HCT116 (cell line): Measurements from ENCODE around the gene ZHX3. TPM values are rescaled to one million over a fixed set of nuclear protein-coding genes. Genes with fewer than 3 reads are reported as not detected.

Experiments
- ATAC-seq: fragments of 200-7000 bp; cut with Tn5 transposase; 2 replicates; pipeline ENCODE4 v1.9.1; 2020; ENCODE audit warnings: mild to moderate bottlenecking, moderate library complexity
- BruUV-seq: library from RNA; stranded (reverse); fragments of 400-500 nt; replicated peaks from 2 replicates; lab custom pipeline; 2021; lab: Mats Ljungman, UMichigan
- CTCF ChIA-PET: fragments of 300-600 bp; sonication (Branson Sonifier 250); formaldehyde crosslinking; loops from one replicate; lab custom pipeline; 2021; ENCODE audit warnings: antibody characterized with exemption; lab: Charles Lee
- POLR2A ChIA-PET: fragments of 300-600, 350-600 bp; sonication (Branson Sonifier 250); formaldehyde crosslinking; loops from one replicate; lab custom pipeline; 2021; ENCODE audit warnings: antibody characterized with exemption; lab: Charles Lee
- RAD21 ChIA-PET, 2 experiments: fragments of 300-600 bp; sonication (Branson Sonifier 250); formaldehyde crosslinking; loops; one replicate each; lab custom pipeline; 2023; ENCODE audit warnings: low total read pairs in 2 of 2; ENCODE audit not compliant: uncharacterized antibody in 2 of 2, unreplicated experiment in 2 of 2, low non-redundant PET in 1 of 2; lab: Charles Lee
- DNase-seq: peaks from one replicate; pipeline ENCODE4 v3.0.0-alpha.2; 2010; ENCODE audit warnings: low read depth, low spot score
- H2AFZ ChIP-seq: fragments of 200-600 bp; shearing (Covaris generic), sonication (generic); 2 replicates; pipeline ENCODE4 v1.6.1; 2017; ENCODE audit warnings: low read depth, mixed run types, mixed read lengths, antibody characterized with exemption, low read length; ENCODE audit not compliant: poor library complexity, severe bottlenecking
- H3K27ac ChIP-seq: 2 replicates; pipeline ENCODE4 v1.5.1; 2012; ENCODE audit warnings: low read depth, low read length
- H3K27me3 ChIP-seq: fragments of 200-600 bp; sonication (generic); 2 replicates; pipeline ENCODE4 v1.6.1; 2016; ENCODE audit warnings: mixed run types, low read length, mixed read lengths; ENCODE audit not compliant: insufficient read depth
- H3K36me3 ChIP-seq, 2 experiments: fragments of 200-500 bp in 1 of 2; fragments of 200-600 bp in 1 of 2; sonication (Bioruptor generic) in 1 of 2; sonication (generic) in 1 of 2; 2 replicates each; pipeline versions ENCODE4 v1.5.1 to v1.6.1; 2014 to 2016; ENCODE audit warnings: low read length in 2 of 2, inconsistent platforms in 1 of 2, mixed read lengths in 1 of 2, mixed run types in 1 of 2; ENCODE audit not compliant: insufficient read depth in 2 of 2, control insufficient read depth in 1 of 2
- H3K4me1 ChIP-seq, 2 experiments: fragments of 200-600 bp in 1 of 2; sonication (generic) in 1 of 2; 2 replicates each; pipeline versions ENCODE4 v1.5.1 to v1.6.1; 2012 to 2017; ENCODE audit warnings: low read length in 2 of 2, inconsistent platforms in 1 of 2, mild to moderate bottlenecking in 1 of 2, mixed read lengths in 1 of 2, mixed run types in 1 of 2, moderate library complexity in 1 of 2; ENCODE audit not compliant: insufficient read depth in 2 of 2, control insufficient read depth in 1 of 2
- H3K4me2 ChIP-seq: fragments of 200-600 bp; sonication (generic); 2 replicates; pipeline ENCODE4 v1.6.1; 2017; ENCODE audit warnings: mixed run types, low read length, mixed read lengths
- H3K4me3 ChIP-seq, 2 experiments: fragments of 200-600 bp in 1 of 2; sonication (generic) in 1 of 2; replicated peaks in 1 of 2; 2 replicates each; pipeline ENCODE4 v1.5.1; 2011 to 2016; ENCODE audit warnings: low read length in 2 of 2, control low read depth in 1 of 2, low read depth in 1 of 2, mild to moderate bottlenecking in 1 of 2, mixed read lengths in 1 of 2, mixed run types in 1 of 2
- H3K79me2 ChIP-seq: fragments of 200-600 bp; sonication (generic); 2 replicates; pipeline ENCODE4 v1.6.1; 2017; ENCODE audit warnings: mild to moderate bottlenecking, mixed run types, low read length, moderate library complexity, mixed read lengths; ENCODE audit not compliant: insufficient read depth
- H3K9ac ChIP-seq: fragments of 200-600 bp; sonication (generic); 2 replicates; pipeline ENCODE4 v1.6.1; 2016; ENCODE audit warnings: low read length, mixed read lengths
- H3K9me2 ChIP-seq: fragments of 200-600 bp; sonication (generic), shearing (Covaris generic); 2 replicates; pipeline ENCODE4 v1.6.1; 2017; ENCODE audit warnings: mixed run types, mild to moderate bottlenecking, moderate library complexity; ENCODE audit not compliant: insufficient read depth
- H3K9me3 ChIP-seq, 2 experiments: fragments of 200-500 bp in 1 of 2; fragments of 200-600 bp in 1 of 2; sonication (Bioruptor generic) in 1 of 2; sonication (generic) in 1 of 2; 2 replicates each; pipeline ENCODE4 v1.6.1; 2014 to 2017; ENCODE audit warnings: low read length in 2 of 2, mixed read lengths in 2 of 2, inconsistent platforms in 1 of 2, low read depth in 1 of 2, mild to moderate bottlenecking in 1 of 2, mixed run types in 1 of 2, moderate library complexity in 1 of 2; ENCODE audit not compliant: control insufficient read depth in 1 of 2, insufficient read depth in 1 of 2
- H4K20me1 ChIP-seq: fragments of 200-600 bp; sonication (generic), shearing (Covaris generic); 2 replicates; pipeline ENCODE4 v1.6.1; 2017; ENCODE audit warnings: mixed run types, mild to moderate bottlenecking, moderate library complexity; ENCODE audit not compliant: insufficient read depth
- CEBPB ChIP-seq: IDR thresholded peaks from 2 replicates; pipeline ENCODE4 v1.6.1; 2012; ENCODE audit warnings: low read depth
- EZH2 ChIP-seq: fragments of 200-600 bp; sonication (generic); IDR thresholded peaks from 2 replicates; pipeline ENCODE4 v1.6.1; 2017; ENCODE audit warnings: antibody characterized with exemption, mixed run types
- EZH2phosphoT487 ChIP-seq: fragments of 200-600 bp; IDR thresholded peaks from 2 replicates; pipeline ENCODE4 v1.6.1; 2018; ENCODE audit warnings: antibody characterized with exemption, borderline replicate concordance
- FOSL1 ChIP-seq: IDR thresholded peaks from 2 replicates; pipeline ENCODE4 v1.6.1; 2012; ENCODE audit warnings: low read depth
- JUND ChIP-seq: IDR thresholded peaks from 2 replicates; pipeline ENCODE4 v1.6.1; 2012
- POLR2A ChIP-seq: IDR thresholded peaks from 2 replicates; pipeline ENCODE4 v1.7.0; 2011; ENCODE audit warnings: borderline replicate concordance; ENCODE audit not compliant: insufficient read depth, insufficient read length; ENCODE audit errors: extremely low read depth
- SIN3A ChIP-seq: IDR thresholded peaks from 2 replicates; pipeline ENCODE4 v1.6.1; 2012; ENCODE audit warnings: low read depth
- SP1 ChIP-seq: IDR thresholded peaks from 2 replicates; pipeline ENCODE4 v1.6.1; 2012; ENCODE audit warnings: low read depth
- YY1 ChIP-seq: IDR thresholded peaks from 2 replicates; pipeline ENCODE4 v1.6.1; 2011; ENCODE audit warnings: low read length, low read depth, moderate library complexity, mild to moderate bottlenecking; ENCODE audit not compliant: insufficient replicate concordance; ENCODE audit errors: extremely low read depth
- ZNF274 ChIP-seq: fragments of 200-500 bp; sonication (Bioruptor generic); IDR thresholded peaks from 2 replicates; pipeline ENCODE4 v1.6.1; 2014; ENCODE audit warnings: mild to moderate bottlenecking, low read depth, low read length, inconsistent platforms
- intact Hi-C: fragments of 100-400 bp; cut with micrococcal nuclease; formaldehyde crosslinking; loops from 2 replicates; pipeline ENCODE4 v1.10.0; 2022
- total RNA-seq: library from RNA; stranded (reverse); gene quantifications from one replicate; pipeline ENCODE4 v1.2.1, GENCODE V29; 2021; ENCODE audit not compliant: unreplicated experiment
- TF ChIP-seq, protein P1 (sequence below), 3 experiments: fragments of 200-600 bp in 1 of 3; sonication (generic) in 1 of 3; IDR thresholded peaks in 2 of 3; conservative IDR thresholded peaks in 1 of 3; 2 replicates each; pipeline ENCODE4 v1.5.1; 2012 to 2017; ENCODE audit warnings: low read depth in 2 of 3, low read length in 2 of 3, antibody characterized with exemption in 1 of 3, borderline replicate concordance in 1 of 3, control low read depth in 1 of 3, mild to moderate bottlenecking in 1 of 3, mixed read lengths in 1 of 3, mixed run types in 1 of 3, moderate library complexity in 1 of 3; ENCODE audit not compliant: insufficient read depth in 1 of 3
- TF ChIP-seq, protein P2 (sequence below): IDR thresholded peaks from 2 replicates; pipeline ENCODE4 v1.6.1; 2012

ZHX3 gene
- total RNA-seq, 1 experiment from 2014 or later = 13.3 TPM

DNA sequence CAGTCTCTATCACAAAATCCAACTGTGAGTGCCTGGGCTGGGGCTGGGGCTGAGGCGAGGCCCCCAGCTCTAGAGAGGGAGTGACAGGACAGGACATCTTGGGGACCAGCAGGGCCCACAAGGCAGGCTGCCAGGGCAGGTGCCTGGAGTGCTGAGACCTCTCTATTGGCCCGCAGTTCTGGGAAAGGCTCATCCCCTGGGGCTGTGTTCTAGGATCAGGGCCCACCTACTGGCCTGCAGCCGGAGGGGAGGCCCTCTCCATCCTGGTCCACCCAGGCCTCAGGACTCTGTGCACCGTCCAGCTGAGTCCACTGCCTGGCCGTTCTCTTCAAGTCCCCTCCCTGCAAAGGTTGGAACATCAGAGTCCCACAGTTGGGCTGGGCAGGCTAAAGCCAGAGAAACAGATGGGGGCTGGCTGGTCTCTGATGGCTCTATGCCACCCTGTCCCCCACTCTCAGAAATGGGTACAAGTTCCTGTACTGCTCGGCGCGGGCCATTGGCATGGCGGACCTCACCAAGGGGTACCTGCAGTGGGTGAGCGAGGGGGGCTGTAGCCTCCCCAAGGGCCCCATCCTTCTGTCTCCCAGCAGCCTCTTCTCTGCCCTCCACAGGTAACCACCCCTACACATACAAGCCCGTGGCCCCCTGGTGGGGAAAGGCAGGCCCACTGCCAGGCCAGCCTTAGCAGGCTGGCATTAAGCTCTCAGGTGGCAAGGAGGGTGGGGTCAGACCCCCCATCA is 40.1 kb upstream of the ZHX3 start:
- H3K4me3 ChIP-seq = no peak overlapping the region
- no peak overlapping the region for H2AFZ ChIP-seq
- BruUV-seq = no TSS peak
- H3K9ac ChIP-seq = no peak overlapping the region
- ATAC-seq (peak; percentile 49), DNase-seq (no peak)
- no peaks in the 10 kb centered on the region for H3K9me3 ChIP-seq
- H3K4me2 ChIP-seq = no peak overlapping the region
- no peak overlapping the region for H3K27ac ChIP-seq
- H3K4me1 ChIP-seq = no peaks in the 10 kb centered on the region
- ChIA-PET RAD21 (no interaction called here), CTCF (no interaction called here), POLR2A (no interaction called here)
- H3K27me3 ChIP-seq = no peaks in the 10 kb centered on the region
- H3K79me2 ChIP-seq = no peaks in the 10 kb centered on the region
- intact Hi-C loops = no loop called here
- H4K20me1 ChIP-seq = no peaks in the 10 kb centered on the region
- TF ChIP-seq ZNF274 = no peak
- TF ChIP-seq, protein P1, sequence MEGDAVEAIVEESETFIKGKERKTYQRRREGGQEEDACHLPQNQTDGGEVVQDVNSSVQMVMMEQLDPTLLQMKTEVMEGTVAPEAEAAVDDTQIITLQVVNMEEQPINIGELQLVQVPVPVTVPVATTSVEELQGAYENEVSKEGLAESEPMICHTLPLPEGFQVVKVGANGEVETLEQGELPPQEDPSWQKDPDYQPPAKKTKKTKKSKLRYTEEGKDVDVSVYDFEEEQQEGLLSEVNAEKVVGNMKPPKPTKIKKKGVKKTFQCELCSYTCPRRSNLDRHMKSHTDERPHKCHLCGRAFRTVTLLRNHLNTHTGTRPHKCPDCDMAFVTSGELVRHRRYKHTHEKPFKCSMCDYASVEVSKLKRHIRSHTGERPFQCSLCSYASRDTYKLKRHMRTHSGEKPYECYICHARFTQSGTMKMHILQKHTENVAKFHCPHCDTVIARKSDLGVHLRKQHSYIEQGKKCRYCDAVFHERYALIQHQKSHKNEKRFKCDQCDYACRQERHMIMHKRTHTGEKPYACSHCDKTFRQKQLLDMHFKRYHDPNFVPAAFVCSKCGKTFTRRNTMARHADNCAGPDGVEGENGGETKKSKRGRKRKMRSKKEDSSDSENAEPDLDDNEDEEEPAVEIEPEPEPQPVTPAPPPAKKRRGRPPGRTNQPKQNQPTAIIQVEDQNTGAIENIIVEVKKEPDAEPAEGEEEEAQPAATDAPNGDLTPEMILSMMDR (IDR thresholded peaks at IDR 0.05 in 2 of 3, conservative IDR thresholded peaks at IDR 0.05 in 1 of 3; ENCODE audit: borderline replicate concordance in 1 of 3, insufficient read depth in 1 of 3, low read depth in 2 of 3, low read length in 2 of 3) = 0 out of 6 replicates have a peak, but pooled peaks of 1 of the 3 experiments have one; percentile 25
- no peak for TF ChIP-seq YY1
- no peak for TF ChIP-seq EZH2phosphoT487
- TF ChIP-seq POLR2A = no peak
- no peak for TF ChIP-seq FOSL1
- H3K9me2 ChIP-seq = no peaks in the 10 kb centered on the region
- 0 out of 4 replicates have a peak, but pooled peaks cover 0 to 3% of the 10 kb centered on the region in 2 experiments for H3K36me3 ChIP-seq

DNA sequence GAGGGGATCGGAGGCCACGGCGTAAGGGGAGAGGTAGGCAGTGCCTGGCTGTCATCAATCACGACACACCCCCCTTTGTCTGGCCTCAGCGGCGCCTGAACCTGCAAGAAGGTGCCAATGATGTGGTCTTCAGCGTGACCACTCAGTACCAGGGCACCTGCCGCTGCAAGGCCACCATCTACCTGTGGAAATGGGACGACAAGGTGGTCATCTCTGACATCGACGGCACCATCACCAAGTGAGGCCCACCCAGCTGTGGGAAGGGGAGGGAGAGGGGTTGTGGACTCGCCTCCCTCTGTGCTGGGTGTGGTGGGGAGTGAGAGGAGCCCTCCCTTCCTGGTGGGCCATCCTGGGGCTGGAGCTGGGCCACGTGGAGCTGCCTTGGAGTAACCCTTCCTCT is 39.4 kb upstream of the ZHX3 start:
- Histone ChIP-seq H3K9me2 (no peaks in the 10 kb centered on the region), H2AFZ (no peak overlapping the region), H3K4me1 (no peaks in the 10 kb centered on the region), H3K4me2 (no peak overlapping the region), H3K9me3 (no peaks in the 10 kb centered on the region), H4K20me1 (no peaks in the 10 kb centered on the region), H3K27ac (no peak overlapping the region), H3K79me2 (no peaks in the 10 kb centered on the region), H3K27me3 (no peaks in the 10 kb centered on the region), H3K4me3 (no peak overlapping the region), H3K9ac (no peak overlapping the region), H3K36me3 (0 out of 4 replicates have a peak, but pooled peaks cover 0 to 3% of the 10 kb centered on the region in 2 experiments)
- ATAC-seq (no peak), DNase-seq (no peak)
- intact Hi-C loops = no loop called here
- TF ChIP-seq EZH2phosphoT487 (no peak), SP1 (no peak), SIN3A (no peak), CEBPB (no peak), JUND (no peak), EZH2 (no peak), ZNF274 (no peak)
- TF ChIP-seq, protein P1 (IDR thresholded peaks at IDR 0.05 in 2 of 3, conservative IDR thresholded peaks at IDR 0.05 in 1 of 3; ENCODE audit: borderline replicate concordance in 1 of 3, insufficient read depth in 1 of 3, low read depth in 2 of 3, low read length in 2 of 3) = no peak
- TF ChIP-seq, protein P2, sequence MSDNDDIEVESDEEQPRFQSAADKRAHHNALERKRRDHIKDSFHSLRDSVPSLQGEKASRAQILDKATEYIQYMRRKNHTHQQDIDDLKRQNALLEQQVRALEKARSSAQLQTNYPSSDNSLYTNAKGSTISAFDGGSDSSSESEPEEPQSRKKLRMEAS = no peak
- RAD21 ChIA-PET = no interaction called here
- POLR2A ChIA-PET = no interaction called here
- no TSS peak for BruUV-seq
- CTCF ChIA-PET = no interaction called here
